ENCODE data around the gene TMEM63B. TPM values are rescaled to one million over a fixed set of nuclear protein-coding genes. Genes with fewer than 3 reads are reported as not detected.

Gene TMEM63B
- total RNA-seq, 1 donor from 2014 or later, result 46.7 TPM

DNA sequence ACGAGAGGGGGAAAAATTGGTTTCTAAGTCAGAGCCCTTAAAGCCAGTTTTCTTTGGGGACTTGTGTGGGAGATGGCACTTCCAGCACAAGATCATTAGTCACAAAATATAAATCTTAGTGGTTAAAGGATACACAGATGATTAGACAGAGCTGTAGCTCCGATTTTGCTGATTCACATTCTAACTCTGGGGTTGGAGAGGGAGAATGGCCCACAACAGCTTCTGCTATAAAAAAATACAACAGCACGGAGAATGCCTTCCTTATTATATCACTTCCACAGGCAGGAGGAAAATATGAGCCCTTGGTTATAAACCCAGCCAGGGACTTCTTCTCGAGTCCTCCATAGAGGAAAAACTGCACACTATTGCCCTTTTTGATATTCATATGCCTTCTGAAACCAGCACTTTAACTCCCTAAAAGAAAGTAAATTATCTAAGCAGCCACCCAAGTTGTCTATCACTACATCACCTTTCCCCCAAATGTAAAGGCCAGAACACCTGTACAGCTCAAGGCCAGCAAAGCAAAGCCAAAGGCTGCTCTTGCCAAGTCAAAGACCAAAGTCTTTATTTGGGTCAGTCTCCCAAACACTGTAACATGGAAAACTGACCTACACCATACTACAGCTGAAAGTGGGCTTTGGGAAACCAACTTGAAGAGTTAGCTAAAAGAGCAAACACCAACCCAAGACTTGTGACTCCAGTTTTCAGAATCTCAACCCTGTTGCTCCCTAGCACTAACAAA lies 10.5 kb upstream of the TMEM63B start:
- peak; percentile 82 for DNase-seq (ENCODE audit: low read depth)

DNA sequence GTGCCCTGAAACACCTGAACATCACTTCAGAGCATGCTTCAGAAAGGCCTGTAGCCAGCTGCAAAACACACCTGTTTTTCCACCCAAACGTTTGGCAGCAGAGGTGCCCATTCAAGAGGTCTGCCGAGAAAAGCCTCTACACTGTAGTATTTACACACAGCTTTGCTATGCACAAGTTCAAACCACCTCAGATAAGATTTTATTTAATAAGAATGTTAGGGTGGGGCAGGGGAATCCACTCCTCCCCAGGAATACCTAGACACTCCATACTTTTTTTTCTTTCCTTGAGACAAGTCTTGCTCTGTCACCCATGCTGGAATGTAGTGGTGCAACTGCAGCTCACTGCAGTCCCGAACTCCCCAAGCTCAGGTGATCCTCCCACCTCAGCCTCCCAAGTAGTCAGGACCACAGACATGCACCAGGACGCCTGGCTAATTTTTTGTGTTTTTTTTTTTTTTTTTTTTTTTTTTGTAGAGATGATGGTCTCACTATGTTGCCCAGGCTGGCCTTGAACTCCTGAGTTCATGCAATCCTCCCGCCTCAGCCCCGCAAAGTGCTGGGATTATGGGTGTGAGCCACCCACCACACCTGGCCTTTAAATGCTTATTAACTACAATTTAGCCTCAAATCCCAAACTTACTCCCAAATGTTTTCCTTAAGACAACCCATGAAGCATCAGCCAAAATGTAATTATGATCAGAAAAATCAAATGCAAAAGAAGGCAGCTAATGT lies 9.8 kb upstream of the TMEM63B start:
- no peak for DNase-seq (ENCODE audit: low read depth)

DNA sequence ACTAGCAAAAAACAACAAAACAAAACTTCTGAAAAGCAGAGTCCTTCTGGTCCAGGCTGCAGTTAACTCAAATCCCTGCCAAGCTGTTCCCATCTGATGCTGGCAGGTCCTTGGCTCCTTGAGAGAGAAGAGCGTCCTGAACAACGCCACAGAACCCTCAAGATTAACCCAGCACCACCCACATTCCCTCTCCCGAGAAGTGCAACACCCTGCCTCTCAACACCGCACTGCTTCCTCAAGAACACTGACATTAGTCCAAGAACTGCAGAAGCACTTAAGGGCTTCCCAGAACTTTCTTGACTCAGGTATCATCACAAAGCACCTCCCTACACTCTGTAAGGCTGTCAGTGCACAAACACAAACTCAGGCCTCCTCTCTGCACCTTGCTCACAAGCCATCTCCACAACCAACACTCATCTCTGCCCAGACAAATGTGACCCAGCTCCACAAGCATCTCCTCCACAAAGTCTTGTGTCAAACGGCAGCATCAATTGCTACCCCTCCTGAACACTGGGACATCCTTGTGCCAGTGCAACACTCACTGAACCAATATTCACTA lies 7.6 kb upstream of the TMEM63B start:
- DNase-seq (ENCODE audit: low read depth), result no peak

DNA sequence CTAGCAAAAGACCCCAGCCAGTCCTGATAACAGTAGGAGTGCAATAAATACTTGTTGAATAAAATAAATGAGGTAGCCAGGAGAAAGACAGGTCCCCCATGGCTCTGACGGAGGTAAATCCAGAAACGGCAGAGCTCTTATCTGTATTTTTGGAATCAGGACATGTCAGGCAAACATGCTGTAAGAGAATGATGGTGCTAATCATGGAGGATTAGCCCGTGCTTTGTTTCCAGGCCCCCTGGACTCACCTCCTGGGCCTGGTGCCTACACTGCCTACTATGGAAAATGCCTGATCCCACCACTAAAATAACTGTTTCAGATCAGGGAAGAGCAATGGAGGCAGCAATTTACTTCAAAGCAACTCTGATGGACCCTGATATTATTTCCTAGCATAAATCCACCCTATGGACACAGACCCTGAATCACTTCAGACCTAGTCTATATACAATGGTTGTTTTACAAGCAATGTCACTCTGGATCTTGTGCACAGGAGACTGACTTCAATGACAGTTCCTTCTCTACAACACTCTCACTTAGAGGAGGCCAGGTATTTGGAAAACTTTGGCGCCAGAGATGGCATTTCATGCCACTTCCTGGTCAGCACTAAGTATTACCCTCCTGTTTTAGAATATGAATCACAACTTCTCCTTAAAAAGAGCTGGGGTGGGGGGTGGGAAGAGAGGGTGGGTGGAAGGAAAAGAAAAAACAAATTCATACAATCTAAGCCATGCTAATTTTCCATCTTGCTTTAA lies 6.5 kb upstream of the TMEM63B start:
- DNase-seq (ENCODE audit: low read depth), result no peak

DNA sequence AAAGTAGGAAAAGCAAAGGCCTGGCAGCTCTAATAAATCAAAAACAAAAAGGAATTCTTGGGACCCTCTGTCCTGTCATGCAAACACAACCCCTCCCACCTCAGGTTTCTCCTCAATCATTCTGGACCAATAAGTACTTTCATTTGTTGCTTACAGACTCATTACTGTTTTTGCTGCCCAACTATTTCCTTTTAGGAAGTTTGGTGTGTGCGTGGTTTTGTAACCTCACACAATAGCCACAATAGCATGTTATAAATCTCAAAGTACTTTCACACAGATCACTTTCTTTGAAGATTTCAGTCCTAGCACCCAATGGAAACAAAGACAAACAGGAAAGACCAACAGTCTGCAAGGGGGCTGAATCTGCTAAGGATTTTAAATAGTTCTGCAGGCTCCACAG lies 4.6 kb upstream of the TMEM63B start:
- DNase-seq (ENCODE audit: low read depth), result peak; percentile 36

DNA sequence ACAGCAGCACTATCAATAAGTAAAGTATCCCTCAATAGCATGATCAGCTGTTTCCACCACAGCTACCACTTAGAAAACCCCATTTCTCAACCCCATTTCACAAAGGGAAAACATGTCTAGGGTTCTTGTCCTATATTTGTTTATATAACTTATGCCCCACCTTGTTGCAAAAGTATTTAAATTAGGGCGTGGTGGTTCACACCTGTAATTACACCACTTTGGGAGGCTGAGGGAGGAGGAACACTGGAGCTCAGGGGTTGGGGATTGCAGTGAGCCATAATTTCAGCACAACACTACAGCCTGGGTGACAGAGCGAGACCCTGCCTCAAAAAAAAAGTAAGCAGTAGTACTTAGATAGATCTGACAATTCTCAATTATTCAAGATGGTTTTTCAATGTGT lies 3.8 kb upstream of the TMEM63B start:
- no peak for DNase-seq (ENCODE audit: low read depth)

DNA sequence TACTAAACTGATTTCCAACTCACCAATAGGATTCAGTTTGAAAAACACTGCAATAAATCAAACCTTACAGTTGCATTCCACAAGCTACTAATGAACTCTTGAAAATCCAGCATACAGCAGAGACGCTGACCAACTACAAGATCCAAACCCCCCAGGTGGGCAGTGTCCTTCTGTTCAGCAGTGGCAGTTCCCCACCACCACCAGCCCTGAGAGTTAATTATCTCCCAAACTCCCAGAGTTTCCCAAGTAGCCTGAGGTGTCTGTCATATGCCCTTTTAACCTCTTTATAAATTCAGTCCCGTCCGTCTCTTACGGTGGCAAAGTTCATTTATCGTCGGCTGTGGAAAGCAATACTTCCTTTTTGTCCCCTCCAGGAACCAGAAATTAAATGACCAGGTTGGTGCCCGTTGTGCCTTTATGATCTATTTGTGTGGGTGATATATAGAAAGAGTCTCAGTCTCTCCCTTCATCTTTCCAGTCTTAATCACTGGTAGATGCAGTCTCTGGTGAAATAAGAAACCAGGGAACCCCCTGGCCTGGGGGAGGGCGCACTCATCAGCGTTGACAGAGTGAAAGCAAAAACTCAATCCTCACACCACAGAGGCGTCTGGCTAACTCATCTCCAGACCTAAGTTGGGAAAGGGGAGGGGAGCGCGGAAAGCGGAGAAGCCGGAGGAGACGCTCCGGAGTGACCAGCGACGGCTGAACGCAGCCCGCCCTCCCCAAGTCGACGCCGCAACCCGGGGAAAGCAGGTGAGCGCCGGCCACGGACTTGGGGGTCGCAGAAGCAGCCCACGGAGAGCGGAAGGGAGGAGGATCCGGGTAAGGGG lies 819 bp upstream of the TMEM63B start:
- peak; percentile 90 for DNase-seq (ENCODE audit: low read depth)

DNA sequence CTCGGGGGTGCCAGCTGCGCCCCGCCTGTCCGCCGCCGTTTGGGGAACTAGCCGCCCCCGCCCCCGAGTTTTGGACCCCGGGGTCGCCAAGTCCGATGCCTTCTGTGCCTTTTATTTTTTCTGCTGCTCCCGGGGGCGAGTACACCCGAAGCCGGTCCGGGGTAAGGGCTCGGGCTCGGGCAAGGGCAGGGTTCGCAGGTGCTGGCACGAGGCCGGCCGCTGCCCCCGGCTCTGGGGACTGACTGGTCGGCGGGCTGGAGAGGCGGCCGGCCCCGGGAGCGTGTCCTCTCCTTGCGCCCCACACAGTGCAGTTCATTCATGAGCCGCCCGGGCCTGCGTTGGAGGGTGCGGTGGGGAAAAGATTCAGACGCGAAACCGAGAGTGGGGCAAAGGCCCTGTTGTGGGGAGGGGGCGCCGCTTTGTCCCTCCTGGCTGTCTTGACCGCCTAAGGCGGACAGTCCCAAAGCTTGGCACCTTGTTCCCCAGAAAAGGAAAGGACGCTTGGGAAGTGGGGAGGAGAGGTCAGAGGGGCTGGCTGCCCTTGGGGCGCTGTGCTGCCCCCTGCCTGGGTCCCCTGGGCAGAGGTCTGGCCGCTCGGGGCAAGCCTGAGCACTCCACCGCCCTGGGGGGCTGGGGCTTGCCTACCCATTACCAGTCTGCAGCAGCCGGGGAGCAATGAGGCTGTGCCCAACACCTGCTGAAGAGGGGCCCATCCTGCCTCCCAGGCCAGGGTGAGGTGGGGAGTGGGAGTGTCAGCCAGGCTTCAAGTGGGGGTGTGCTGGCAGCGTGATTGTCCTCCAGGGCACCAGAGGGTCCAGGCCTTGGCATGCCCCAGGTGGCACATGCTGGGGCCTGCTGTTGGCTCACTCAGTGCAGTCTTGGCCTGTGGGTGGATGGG lies 915 bp downstream of the TMEM63B start:
- peak; percentile 36 for DNase-seq (ENCODE audit: low read depth)

DNA sequence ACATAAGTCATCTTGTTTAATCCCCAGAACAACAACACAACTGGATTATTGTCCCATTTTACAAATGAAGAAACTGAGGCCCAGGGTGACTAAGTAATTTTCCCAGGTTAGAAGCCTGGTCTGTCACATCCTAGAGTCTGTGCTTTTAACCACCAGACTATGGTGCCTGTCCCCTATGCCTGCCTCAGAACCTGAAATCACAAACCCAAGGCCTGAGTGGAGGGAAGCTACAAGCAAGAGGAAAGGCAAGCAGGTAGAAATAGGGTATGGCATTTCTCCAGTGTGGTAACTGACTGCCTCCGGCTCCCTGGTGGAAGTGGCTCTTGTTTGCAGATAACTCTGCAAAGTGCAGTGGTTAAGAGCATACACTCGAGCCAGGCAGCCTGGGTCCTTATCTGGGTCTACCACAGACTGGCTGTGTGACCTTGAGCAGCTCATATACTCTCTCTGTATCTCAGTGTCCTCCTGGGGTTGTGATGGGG lies 2.5 kb downstream of the TMEM63B start:
- no peak for DNase-seq (ENCODE audit: low read depth)

DNA sequence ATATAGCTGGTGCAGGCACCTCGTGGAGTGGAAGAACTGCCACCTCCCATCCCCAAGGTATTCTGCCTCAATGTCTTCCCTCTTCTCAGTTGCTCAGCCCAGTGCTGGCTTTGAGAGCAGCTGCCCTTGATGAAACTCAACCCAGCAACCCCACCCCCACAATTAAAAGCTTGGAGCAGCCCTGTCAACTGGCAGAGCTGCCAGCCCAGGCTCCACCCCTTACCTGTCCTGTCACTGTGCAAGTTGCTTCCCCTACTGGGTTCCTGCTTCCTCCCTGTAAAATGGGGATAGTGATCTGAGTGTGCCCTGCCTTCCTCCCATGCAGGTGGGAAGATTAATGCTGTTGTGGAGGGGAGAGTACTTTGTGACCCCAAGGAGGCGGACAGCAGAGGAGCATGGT lies 4.5 kb downstream of the TMEM63B start:
- DNase-seq (ENCODE audit: low read depth), result no peak

DNA sequence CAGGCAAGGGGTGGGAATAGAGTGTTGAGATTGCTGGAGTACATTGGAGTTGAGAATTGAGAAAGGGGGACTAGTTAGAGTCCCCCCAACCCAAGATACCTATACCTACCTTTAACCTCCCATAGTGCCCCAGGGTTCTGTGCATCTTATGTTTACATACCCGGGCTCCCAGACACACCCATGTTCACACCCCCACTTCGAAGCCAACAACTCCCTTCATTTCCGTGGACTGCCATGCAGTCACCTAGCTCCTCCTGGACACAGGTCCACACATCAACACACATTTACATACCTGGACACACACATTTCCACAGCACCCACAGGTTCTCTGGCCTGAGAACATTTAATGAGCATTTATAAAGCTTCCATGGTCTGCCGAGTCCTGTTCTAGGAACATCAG lies 5.1 kb downstream of the TMEM63B start:
- DNase-seq (ENCODE audit: low read depth), result no peak

DNA sequence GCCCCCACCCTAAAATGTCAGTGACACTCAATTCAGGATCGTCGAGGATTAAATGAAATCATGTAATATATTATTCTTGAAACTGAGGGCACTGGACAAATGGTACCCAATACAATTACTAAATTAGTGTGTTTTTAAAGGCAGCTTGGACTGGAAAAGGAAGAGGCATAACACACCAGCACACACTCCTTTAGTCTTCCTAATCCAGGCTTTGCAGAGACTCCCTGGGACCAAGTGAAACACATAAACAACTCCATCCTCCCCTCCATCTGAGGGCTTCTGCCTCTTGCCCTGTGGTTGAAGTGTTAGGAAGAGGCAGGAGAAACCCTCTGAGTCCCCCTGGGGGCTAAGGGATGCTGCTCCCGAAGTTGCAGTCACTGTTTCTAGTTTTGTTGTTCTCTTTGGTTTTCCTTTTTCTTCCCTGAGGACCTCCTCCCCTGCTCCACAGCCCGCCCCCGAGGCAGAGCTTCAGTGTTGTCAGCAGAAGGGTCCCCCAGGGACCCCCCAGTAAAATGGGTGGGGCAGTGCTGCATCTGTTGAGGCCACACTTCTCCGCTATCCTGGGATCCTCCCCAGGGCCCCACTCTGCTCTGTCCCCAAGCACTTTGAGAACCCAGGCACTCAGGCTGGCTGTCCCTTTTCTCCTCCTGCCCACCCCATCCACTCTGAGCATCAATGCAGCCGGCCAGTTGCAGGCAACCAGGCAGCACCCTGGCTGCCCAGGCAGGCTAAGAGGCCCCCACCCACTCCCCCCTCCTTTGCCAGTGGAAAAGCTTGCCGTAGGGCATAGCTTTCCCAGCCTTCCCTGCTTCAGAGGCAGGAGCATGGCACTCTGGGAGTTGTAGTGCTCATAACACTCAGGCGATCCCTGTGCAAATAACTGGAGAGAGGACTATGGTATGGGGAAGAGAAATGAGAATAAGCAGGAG lies 5.9 kb downstream of the TMEM63B start:
- peak; percentile 41 for DNase-seq (ENCODE audit: low read depth)

DNA sequence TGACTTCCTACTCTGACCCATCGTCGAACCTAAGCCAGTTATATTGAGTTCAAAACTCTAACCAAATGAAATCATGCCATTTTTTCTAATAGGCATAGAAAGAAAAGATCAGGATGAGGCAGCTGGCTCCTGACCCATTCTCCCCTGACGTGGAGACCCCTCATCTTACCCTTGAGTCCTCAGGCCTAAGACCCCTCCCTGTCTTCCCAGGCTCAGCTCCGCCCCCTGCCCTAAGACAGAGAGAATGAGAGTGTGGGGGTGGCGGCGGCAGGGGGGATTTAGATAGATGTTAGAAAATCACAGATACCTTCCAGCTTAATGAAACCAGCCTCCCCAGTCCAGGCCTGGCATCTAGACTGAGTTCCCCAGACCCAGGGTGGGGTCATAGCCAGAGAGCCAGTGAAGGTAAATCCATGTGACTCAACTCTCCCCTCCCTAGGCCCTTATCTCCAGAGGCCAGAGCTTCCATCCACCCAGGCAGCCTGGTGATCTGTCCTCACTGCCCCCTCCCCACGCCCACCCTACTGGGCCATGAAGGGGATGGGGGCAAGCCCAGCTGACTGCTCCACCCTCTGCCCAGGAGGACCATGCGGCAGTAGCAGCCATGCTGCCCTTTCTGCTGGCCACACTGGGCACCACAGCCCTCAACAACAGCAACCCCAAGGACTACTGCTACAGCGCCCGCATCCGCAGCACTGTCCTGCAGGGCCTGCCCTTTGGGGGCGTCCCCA lies 6.8 kb downstream of the TMEM63B start:
- no peak for DNase-seq (ENCODE audit: low read depth)

DNA sequence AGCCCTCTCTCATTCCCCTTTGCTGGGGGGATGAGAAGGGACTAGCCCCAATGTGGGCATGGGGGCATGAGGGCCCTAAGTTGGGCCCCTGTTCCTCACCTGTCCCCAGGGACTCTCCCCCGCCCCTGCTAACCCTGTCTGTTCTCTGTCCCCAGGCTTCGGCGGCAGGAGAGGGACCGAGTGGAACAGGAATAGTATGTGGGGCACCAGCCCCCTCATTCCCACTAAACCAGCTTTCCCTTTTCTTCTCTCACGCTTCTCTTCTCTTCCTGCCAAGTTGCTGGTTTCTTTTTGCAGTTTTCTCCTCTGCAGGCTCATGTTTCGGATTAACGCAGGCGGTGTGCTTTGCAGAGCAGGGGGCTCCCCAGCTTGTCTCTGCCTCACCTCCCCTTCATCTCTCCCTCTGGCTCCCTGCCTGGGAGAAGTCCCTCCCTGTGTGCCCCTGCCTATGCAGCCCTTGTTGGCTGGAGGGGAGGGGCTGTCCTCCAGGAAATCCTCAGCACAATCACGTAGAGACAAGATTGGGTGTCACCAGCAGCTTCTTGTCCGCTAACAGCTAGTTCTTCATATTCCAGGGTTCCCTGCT lies 7.9 kb downstream of the TMEM63B start:
- no peak for DNase-seq (ENCODE audit: low read depth)

DNA sequence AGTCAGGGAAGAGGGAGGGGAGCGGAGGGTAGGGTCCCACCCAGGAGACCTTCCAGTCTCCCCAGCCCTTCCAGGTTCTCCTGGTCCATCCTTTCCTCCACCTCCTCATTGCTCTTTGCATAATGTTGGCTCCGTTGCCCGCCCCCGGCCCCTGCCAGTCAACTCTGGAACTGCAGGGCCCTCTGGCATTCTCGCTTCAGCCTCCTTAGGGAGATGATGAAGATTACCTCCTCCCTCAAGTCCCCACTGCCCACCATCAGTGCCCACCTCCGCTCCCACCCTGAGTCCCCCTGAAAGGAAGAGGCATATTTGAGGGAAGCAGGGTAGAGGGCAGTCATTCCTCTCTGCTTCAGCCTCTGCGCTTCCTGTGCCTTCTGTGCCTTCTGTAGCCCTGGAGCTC lies 8.5 kb downstream of the TMEM63B start:
- DNase-seq (ENCODE audit: low read depth), result no peak

DNA sequence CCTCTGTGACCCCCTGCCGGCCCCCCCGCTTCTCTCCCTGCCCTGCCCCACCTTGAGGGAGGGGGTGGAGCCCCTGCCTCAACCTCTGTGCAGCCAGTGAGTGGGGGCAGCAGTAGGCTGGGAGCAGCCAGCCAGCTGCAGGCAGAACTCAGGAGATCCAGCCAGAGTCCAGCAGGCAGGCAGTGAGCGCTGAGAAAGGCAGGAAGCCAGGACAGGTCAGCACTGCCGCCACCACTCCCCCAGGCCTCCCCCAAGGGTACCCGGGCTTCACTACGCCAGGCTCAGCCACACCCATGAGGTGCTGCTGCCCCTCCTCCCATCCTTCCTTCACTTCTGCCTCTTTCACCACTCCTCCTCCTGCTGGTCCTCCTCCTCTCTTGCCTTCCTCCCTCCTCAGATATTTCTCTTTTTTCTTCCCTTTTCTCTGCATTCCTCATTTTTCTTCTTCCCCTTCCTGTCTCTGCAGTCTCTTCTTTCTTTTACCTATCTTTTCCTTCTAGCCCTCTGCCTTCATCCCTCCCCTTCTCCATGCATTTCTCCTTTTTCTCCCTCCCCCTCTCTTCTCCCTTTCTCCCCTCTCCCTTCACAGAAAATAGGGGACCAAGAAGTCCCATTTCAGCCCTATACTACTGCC lies 11.5 kb downstream of the TMEM63B start:
- no peak for DNase-seq (ENCODE audit: low read depth)

DNA sequence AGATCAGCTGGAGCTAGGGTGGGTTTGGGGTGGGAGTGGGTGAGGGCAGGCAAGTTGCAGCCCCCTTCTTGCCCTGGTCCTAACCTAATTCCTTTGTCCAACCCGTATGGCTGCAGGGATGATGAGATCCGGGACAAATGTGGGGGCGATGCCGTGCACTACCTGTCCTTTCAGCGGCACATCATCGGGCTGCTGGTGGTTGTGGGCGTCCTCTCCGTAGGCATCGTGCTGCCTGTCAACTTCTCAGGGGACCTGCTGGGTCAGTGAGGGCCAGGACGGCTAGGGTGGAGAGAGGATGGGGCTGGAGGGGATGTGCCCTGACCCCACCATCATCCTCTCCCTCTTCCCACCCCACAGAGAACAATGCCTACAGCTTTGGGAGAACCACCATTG lies 12.0 kb downstream of the TMEM63B start:
- no peak for DNase-seq (ENCODE audit: low read depth)
